RWPE1 (cell line): ENCODE results near the gene APBB3.

ENCODE experiments used
- CTCF ChIA-PET: fragments of 350-600 bp; sonication (Branson Sonifier 250); formaldehyde crosslinking; extraction: SDS; loops from one replicate; lab custom pipeline; 2021; lab: Yijun Ruan, JAX
- POLR2A ChIA-PET: fragments of 400-600 bp; formaldehyde crosslinking; extraction: SDS; loops from one replicate; lab custom pipeline; 2020; ENCODE audit warnings: antibody characterized with exemption; ENCODE audit not compliant: low non-redundant PET; lab: Yijun Ruan, JAX
- DNase-seq: peaks from one replicate; pipeline ENCODE4 v3.0.0; 2012; ENCODE audit warnings: low spot score
- H3K27ac ChIP-seq: fragments of 450-650 bp; 2 replicates; pipeline ENCODE4 v1.5.1; 2017
- CTCF ChIP-seq: fragments of 450-650 bp; conservative IDR thresholded peaks from 2 replicates; pipeline ENCODE4 v1.5.1; 2017; ENCODE audit warnings: low read depth, mild to moderate bottlenecking

Gene APBB3

GRCh38 chr5:140570488-140570887 is 6.1 kb upstream of the APBB3 start:
- DNase-seq, result no peak
- H3K27ac ChIP-seq, result no peak overlapping the region
- CTCF ChIA-PET, result no interaction called here
- TF ChIP-seq CTCF, result no peak
- POLR2A ChIA-PET, result no interaction called here

- no peak for TF ChIP-seq CTCF
- no peak for DNase-seq
- ChIA-PET POLR2A (no interaction called here), CTCF (interaction anchor here (0.6 to 1.3 kb wide), 2 partner anchors 22 to 266 kb away, joined by 3 to 4 read pairs; partner anchors contain the start of gene EIF4EBP3)
- no peak overlapping the region for H3K27ac ChIP-seq
Measured at GRCh38 chr5:140570058-140570457, 5.7 kb upstream of the APBB3 start.

GRCh38 chr5:140569197-140569596 is 4.8 kb upstream of the APBB3 start:
- TF ChIP-seq CTCF, result no peak
- no peak for DNase-seq
- POLR2A ChIA-PET, result no interaction called here
- H3K27ac ChIP-seq, result no peak overlapping the region
- CTCF ChIA-PET, result interaction anchor here (1.3 kb wide), 1 partner anchor 21 kb away, joined by 3 read pairs; the partner anchor contains the start of gene EIF4EBP3

- peak overlapping the region; percentile 23 for H3K27ac ChIP-seq
- ChIA-PET POLR2A (no interaction called here), CTCF (no interaction called here)
- no peak for DNase-seq
- no peak for TF ChIP-seq CTCF
Measured at GRCh38 chr5:140568443-140569063, 4.2 kb upstream of the APBB3 start.

- CTCF ChIA-PET, result no interaction called here
- POLR2A ChIA-PET, result no interaction called here
Measured at GRCh38 chr5:140567871-140568270, 3.5 kb upstream of the APBB3 start.

More at GRCh38 chr5:140567871-140568270, 3.5 kb upstream of the APBB3 start:
- TF ChIP-seq CTCF, result no peak
- DNase-seq, result no peak
- H3K27ac ChIP-seq, result no peak overlapping the region
